ENCODE data around the gene TAS1R1. TPM values are rescaled to one million over a fixed set of nuclear protein-coding genes. Genes with fewer than 3 reads are reported as not detected.
A peak's percentile ranks its signal among the peaks of the same experiment; 100 is the strongest.

The TAS1R1 gene
- not detected in 2 replicates for polyA plus RNA-seq
- not detected in 2 replicates for polyA minus RNA-seq

DNA sequence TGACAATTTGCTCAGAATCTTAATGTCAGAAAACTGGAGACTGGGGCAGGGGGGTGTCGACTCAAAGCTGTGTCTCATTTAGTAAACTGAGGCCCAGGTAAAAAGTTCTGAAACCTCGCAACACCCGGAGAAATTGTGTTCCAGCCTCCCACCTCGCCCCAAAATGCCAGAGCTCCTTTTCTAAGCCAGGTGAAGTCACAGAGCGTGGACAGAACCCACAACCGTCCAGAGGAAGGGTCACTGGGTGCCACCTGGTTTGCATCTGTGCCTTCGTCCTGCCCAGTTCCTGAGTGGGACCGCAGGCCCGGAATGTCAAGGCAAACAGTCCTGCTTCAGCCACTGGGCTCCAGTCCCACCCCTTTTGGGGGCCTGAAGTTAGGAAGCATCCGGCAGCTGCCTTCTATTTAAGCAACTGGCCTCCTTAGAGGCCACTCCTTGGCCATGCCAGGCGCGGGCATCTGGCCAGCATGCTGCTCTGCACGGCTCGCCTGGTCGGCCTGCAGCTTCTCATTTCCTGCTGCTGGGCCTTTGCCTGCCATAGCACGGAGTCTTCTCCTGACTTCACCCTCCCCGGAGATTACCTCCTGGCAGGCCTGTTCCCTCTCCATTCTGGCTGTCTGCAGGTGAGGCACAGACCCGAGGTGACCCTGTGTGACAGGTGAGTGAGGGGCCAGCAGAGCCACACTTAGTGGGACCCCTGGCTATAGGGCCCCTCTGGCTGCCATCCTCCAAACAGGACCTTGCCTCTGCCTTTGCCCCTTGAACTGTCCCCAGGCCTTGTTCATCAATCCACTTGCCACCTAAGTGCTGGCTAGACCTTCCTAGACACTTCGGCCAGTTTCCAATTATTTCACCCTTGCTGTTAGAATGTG is at the start of gene TAS1R1:
TAS1R1 (plus strand) TSS at position 401 of the 872 bp plus-strand sequence; CDS start at position 468, 67 bp downstream.
- Histone ChIP-seq H3K4me3 (ENCODE audit: low read length) (peak within 1 kb of the TSS; percentile 98), H3K4me2 (ENCODE audit: low read length) (no peak within 1 kb of the TSS), H3K27ac (ENCODE audit: low read length) (no peak within 1 kb of the TSS)

DNA sequence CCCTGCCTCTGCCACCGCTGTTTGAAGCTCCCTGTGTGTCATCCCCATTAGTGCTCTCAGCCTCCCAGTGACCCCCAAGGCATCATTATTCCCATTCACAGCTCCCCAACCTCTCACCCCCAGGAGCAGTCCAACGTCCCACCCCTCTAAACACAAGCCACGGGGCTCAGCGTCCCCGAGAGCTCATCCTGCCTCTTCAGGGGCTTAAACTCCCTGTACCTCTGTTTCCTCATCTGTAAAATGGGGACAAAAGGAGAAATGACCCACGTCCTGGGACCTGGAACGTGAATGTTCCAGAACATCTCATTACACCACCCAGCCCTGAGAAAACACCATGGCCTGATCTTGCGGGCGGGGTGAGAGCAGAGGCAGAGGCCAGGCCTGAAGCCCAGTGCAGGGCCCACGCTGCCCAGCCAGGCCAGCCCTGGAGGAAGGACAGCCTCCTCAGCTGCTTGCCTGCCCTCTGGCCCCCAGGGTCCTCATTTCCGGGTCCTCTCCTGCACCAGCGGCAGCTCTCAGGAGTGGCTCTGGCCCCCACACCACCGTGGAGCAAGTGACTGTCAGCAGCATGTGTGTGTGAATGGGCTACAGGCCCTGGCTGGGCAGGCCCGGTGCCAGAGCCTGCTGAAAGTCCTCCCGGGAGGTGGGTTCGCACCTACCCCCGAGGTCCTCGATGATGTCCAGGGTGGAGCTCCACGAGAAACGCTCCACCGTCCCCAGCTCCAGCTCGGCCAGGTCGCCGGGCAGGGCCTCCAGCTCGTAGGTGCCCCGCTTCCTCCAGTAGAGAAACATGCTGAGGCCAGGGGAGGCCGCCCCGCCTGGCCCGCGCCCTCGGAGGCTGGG is 49.5 kb upstream of the TAS1R1 start:
- Histone ChIP-seq H3K27me3 (ENCODE audit: insufficient read depth, low read depth, low read length) (no peaks in the 10 kb centered on the region), H3K36me3 (ENCODE audit: insufficient read depth, low read length) (no peaks in the 10 kb centered on the region)
- TF ChIP-seq, protein P1, sequence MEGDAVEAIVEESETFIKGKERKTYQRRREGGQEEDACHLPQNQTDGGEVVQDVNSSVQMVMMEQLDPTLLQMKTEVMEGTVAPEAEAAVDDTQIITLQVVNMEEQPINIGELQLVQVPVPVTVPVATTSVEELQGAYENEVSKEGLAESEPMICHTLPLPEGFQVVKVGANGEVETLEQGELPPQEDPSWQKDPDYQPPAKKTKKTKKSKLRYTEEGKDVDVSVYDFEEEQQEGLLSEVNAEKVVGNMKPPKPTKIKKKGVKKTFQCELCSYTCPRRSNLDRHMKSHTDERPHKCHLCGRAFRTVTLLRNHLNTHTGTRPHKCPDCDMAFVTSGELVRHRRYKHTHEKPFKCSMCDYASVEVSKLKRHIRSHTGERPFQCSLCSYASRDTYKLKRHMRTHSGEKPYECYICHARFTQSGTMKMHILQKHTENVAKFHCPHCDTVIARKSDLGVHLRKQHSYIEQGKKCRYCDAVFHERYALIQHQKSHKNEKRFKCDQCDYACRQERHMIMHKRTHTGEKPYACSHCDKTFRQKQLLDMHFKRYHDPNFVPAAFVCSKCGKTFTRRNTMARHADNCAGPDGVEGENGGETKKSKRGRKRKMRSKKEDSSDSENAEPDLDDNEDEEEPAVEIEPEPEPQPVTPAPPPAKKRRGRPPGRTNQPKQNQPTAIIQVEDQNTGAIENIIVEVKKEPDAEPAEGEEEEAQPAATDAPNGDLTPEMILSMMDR (IDR thresholded peaks at IDR 0.05; ENCODE audit: poor library complexity, severe bottlenecking) = no peak
- TF ChIP-seq RAD21 (conservative IDR thresholded peaks at IDR 0.05) (no peak), TAF1 (IDR thresholded peaks at IDR 0.05; ENCODE audit: low read depth) (no peak), MXI1 (conservative IDR thresholded peaks at IDR 0.05; ENCODE audit: poor library complexity, severe bottlenecking) (no peak), POLR2AphosphoS5 (IDR thresholded peaks at IDR 0.05) (no peak), SMC3 (conservative IDR thresholded peaks at IDR 0.05; ENCODE audit: poor library complexity) (no peak)
- TF ChIP-seq, protein P2, sequence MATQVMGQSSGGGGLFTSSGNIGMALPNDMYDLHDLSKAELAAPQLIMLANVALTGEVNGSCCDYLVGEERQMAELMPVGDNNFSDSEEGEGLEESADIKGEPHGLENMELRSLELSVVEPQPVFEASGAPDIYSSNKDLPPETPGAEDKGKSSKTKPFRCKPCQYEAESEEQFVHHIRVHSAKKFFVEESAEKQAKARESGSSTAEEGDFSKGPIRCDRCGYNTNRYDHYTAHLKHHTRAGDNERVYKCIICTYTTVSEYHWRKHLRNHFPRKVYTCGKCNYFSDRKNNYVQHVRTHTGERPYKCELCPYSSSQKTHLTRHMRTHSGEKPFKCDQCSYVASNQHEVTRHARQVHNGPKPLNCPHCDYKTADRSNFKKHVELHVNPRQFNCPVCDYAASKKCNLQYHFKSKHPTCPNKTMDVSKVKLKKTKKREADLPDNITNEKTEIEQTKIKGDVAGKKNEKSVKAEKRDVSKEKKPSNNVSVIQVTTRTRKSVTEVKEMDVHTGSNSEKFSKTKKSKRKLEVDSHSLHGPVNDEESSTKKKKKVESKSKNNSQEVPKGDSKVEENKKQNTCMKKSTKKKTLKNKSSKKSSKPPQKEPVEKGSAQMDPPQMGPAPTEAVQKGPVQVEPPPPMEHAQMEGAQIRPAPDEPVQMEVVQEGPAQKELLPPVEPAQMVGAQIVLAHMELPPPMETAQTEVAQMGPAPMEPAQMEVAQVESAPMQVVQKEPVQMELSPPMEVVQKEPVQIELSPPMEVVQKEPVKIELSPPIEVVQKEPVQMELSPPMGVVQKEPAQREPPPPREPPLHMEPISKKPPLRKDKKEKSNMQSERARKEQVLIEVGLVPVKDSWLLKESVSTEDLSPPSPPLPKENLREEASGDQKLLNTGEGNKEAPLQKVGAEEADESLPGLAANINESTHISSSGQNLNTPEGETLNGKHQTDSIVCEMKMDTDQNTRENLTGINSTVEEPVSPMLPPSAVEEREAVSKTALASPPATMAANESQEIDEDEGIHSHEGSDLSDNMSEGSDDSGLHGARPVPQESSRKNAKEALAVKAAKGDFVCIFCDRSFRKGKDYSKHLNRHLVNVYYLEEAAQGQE (IDR thresholded peaks at IDR 0.05; ENCODE audit: borderline replicate concordance) = no peak

More for the DNA sequence above, at the start of gene TAS1R1:
- peaks cover 15% of the 10 kb centered on the region for H3K79me2 ChIP-seq (replicated peaks; ENCODE audit: insufficient read depth, low read length)
- peak within 1 kb of the TSS; percentile 79 for H3K9ac ChIP-seq (ENCODE audit: low read length)
- no peaks in the 10 kb centered on the region for H3K27me3 ChIP-seq (ENCODE audit: insufficient read depth, low read depth, low read length)
- H3K9me2 ChIP-seq (ENCODE audit: insufficient read depth, low read length) = no peaks in the 10 kb centered on the region
- H3K36me3 ChIP-seq (ENCODE audit: insufficient read depth, low read length) = no peaks in the 10 kb centered on the region
- H3K9me3 ChIP-seq (ENCODE audit: low read length) = no peaks in the 10 kb centered on the region
- no peaks in the 10 kb centered on the region for H4K20me1 ChIP-seq (ENCODE audit: insufficient read depth)
- no peaks in the 10 kb centered on the region for H3F3A ChIP-seq (ENCODE audit: insufficient read depth, low read length, poor library complexity, severe bottlenecking)
- TF ChIP-seq, protein P2 (IDR thresholded peaks at IDR 0.05; ENCODE audit: borderline replicate concordance) = no peak
- no peak for TF ChIP-seq MXI1 (conservative IDR thresholded peaks at IDR 0.05; ENCODE audit: poor library complexity, severe bottlenecking)
- no peak for TF ChIP-seq TAF1 (IDR thresholded peaks at IDR 0.05; ENCODE audit: low read depth)
- TF ChIP-seq, protein P1 (IDR thresholded peaks at IDR 0.05; ENCODE audit: poor library complexity, severe bottlenecking) = no peak
- TF ChIP-seq EP300 (conservative IDR thresholded peaks at IDR 0.05; ENCODE audit: poor library complexity, severe bottlenecking) = no peak
- no peak for TF ChIP-seq EZH2 (IDR thresholded peaks at IDR 0.05; ENCODE audit: borderline replicate concordance, insufficient read depth, low read length, poor library complexity, severe bottlenecking)
- TF ChIP-seq SMC3 (conservative IDR thresholded peaks at IDR 0.05; ENCODE audit: poor library complexity) = no peak
- no peak for TF ChIP-seq RAD21 (conservative IDR thresholded peaks at IDR 0.05)
- no peak for TF ChIP-seq POLR2AphosphoS5 (IDR thresholded peaks at IDR 0.05)
- peak within 1 kb of the TSS; percentile 40 for H2AFZ ChIP-seq (ENCODE audit: low read depth, low read length)

More for the DNA sequence above, 49.5 kb upstream of the TAS1R1 start:
- Histone ChIP-seq H2AFZ (ENCODE audit: low read depth, low read length) (no peak overlapping the region), H3K4me2 (ENCODE audit: low read length) (no peak overlapping the region), H3K27ac (ENCODE audit: low read length) (no peak overlapping the region), H3K4me3 (ENCODE audit: low read length) (no peak overlapping the region), H3K9ac (ENCODE audit: low read length) (no peak overlapping the region), H3K79me2 (replicated peaks; ENCODE audit: insufficient read depth, low read length) (no peaks in the 10 kb centered on the region), H3K9me3 (ENCODE audit: low read length) (no peaks in the 10 kb centered on the region), H4K20me1 (ENCODE audit: insufficient read depth) (no peaks in the 10 kb centered on the region), H3K9me2 (ENCODE audit: insufficient read depth, low read length) (no peaks in the 10 kb centered on the region), H3F3A (ENCODE audit: insufficient read depth, low read length, poor library complexity, severe bottlenecking) (no peaks in the 10 kb centered on the region)

Measured in neural cell (in vitro differentiated cells).